GM19397 (cell line): ENCODE measurements around the gene ACSL1.
"Not testable (repeated sequence)": the region's sequence is repeated elsewhere in the genome, so short reads cannot be mapped to it uniquely, and the experiment has no call there.

Experiments used
- ATAC-seq: cut with Tn5 transposase; IDR thresholded peaks from one replicate; pipeline ENCODE4 v1.9.1; 2021; ENCODE audit warnings: mild to moderate bottlenecking, moderate library complexity; ENCODE audit not compliant: unreplicated experiment

The ACSL1 gene

DNA sequence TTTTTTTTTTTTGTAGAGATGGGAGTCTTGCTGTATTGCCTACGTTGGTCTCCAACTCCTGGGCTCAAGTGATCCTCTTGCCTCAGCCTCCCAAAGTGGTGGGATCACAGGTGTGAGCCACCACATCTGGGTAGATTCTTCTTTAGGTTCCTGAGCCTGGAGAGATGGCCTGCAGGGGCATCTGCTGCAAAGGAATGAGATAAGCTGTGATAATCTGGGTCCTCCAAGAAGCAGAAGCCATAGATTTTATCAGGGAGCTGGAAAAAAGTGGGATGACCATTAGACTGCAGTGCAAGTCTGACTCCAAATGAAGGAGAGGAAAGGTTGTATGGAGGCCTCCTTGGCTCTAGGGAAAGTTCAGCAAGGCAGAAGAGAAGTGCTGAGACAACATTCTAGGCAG, 19.0 kb upstream of the ACSL1 start:
- no peak for ATAC-seq

- no peak for ATAC-seq
These were observed 18.3 kb upstream of the ACSL1 start for GRCh38 chr4:184843984-184844554.

DNA sequence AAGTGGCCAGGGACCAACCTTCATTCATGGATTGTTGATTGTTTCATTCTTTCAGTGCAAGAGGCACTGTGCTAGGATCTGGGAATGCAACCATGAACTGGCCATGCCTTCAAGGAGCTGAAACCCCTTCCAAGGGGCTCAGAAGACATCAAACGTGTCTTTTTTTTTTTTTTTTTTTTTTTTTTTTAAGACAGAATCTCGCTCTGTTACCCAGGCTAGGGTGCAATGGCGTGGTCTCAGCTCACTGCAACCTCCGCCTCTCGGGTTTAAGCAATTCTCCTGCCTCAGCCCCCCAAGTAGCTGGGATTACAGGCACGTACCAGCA, 13.3 kb upstream of the ACSL1 start:
- ATAC-seq = not testable (repeated sequence)

DNA sequence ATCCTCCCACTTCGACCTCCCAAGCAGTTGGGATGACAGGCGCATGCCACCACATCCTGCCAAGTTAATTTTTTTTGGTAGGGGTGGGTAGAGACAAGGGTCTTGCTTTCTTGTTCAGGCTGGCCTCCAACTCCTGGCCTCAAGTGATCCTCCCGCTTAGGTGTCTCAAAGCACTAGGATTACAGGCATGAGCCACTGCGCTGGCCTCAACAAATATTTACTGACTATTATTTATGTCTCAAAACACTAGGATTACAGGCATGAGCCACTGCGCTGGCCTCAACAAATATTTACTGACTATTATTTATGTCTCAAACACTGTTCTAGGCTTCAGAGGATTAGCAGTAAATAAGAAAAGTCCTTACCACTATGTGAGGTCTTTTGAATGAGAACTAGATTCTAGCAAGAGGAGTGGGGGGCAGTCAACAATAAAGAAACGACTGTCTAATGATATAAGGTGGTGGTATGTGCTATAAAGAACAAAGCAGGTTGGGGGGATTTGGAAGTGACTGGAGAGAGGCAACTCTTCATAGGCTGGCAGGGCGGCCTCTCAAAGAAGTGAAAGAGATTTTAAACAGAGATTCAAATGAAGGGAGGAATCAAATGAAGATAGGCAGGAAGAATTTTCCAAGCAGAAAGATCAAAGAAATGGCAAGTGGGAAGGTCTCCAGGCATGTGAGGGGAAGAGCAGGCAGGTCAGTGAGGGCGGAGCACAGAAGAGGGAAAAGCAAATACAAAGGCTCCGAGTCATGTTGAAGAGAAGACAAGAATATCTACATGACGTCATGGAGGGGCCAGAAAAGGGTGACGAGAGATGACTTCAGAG, 12.7 kb upstream of the ACSL1 start:
- no peak for ATAC-seq

GRCh38 chr4:184836613-184837012, 10.8 kb upstream of the ACSL1 start:
- ATAC-seq = no peak

GRCh38 chr4:184833046-184833838, 7.5 kb upstream of the ACSL1 start:
- ATAC-seq = no peak

- no peak for ATAC-seq
These were observed 5.4 kb upstream of the ACSL1 start for GRCh38 chr4:184831153-184831552.

DNA sequence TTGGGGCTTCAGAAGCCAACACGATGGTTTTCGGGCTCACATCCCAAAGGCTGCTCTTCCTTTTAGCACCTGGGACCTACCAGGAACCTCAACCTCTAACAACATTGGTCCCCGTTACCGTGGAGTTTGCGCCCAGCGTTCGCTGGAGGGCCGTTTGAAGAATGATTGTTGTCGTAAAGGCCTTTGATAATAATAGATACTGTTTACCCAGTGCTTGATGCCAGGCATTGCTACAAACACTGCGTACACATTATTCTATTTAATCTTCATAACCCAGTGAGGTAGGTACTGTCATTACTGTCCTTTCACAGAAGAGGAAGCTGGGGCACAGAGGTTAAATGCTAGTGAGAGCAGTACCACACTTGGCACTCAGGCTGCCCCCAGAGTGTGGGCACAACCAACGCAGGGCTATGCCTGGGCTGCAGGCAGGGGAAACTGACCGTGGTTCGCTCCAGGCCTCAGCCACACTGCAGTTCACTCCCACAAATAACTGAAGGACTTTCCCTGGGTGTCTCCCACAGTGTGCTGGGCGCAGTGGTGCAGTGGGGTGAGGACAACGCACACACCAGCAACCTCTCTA, 1.0 kb upstream of the ACSL1 start:
- ATAC-seq = peak; percentile 2

- ATAC-seq = peak; percentile 34
These were observed 450 bp downstream of the ACSL1 start for GRCh38 chr4:184825141-184825895.

DNA sequence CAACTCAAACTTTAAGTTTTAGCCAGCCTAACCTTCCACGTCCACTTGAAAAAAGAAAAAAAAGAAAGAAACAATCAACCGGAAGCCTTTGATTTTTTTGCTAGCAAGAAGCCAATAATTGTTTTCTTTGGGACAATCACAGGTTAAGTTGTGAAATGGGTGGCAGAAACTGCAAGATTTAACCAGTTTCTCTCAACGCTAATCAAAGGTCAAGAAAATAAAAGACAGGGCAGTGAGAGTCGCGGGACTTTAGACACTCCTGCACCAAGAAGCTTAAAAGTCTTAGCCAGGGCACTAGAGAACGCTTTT, 1.0 kb downstream of the ACSL1 start:
- no peak for ATAC-seq

DNA sequence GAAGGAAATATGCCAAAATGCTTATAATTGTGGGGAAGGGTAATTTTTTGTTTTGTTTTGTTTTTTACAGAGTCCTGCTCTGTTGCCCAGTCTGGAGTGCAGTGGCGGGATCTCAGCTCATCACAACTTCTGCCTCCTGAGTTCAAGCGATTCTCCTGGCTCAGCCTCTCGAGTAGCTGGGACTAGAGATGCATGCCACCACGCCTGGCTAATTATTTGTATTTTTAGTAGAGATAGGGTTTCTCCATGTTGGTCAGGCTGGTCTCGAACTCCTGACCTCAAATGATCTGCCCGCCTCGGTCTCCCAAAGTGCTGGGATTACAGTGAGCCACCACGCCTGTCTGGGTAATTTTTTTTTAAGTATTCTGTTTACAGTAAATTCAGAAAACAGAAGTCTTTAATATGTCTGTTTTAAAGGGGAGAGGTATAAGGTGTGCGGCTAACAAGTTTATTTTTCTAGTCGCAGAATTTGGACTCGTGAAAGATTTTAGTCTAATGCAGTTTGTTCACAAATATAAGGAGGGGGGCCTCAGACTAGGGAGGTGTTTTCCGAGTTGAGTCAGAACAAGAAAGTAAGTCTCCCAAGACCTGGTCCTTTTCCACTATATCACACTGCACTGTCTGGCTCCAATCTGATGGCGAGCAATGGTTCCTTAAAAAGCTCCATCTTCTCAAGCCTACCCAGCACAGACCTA, 1.5 kb downstream of the ACSL1 start:
- ATAC-seq = no peak

DNA sequence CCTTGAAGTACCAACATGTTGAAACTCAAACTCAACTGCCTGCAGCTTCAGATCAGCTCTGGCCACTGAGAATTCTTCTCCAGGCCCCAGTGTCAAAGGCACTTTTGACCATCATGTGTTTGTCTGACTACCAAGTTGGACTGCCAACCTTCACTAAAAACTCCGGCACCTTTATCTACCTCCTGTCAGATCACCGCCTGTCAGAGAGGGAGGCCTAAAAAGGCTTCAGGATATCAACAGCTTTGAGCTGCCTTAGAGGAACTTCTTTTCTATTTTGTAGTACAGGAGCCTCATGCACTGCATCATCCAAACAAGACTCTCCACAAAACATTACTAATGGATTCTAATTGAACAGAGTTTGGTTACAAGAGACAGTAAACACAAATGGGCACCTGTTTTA, 2.8 kb downstream of the ACSL1 start:
- ATAC-seq = no peak

- no peak for ATAC-seq
These were observed 3.4 kb downstream of the ACSL1 start for GRCh38 chr4:184822356-184822755.

DNA sequence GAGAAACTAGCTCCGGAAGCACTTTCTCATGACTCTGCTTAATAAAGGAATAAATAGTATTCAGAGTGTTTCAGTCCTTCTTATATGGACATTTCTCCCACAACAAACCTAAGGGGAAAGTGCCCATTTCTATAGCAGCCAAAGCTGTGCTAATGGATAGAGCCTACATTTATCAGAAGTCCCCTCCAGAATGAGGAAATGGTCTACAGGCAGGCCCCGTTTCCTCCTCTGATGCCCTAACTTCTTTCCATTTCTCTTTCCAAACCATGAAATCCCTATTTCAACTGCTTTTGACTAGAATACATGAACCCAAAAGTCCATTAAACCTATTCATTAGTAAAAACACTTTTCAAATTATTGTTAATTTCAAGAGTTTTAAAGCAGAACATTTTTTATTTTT, 4.5 kb downstream of the ACSL1 start:
- no peak for ATAC-seq

DNA sequence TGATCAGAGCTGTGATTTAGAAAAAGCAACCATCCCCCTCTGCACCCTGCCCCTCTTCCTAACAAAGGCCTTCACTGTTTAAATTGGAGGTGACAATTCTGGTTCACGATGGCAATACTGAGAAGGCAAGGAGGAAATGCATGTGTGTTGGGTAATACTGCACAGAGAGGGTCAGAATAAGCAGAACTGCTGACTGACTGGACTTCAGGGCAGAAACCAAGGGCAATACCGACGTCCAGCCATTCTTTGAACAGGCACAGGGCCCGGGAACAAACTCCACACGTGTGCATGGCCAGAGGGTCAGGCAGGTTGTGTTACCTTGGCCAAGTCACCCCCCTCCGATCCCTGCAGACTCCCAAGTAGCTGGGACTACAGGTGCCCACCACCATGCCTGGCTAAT, 6.0 kb downstream of the ACSL1 start:
- no peak for ATAC-seq

- ATAC-seq = peak; percentile 39
These were observed 7.6 kb downstream of the ACSL1 start for GRCh38 chr4:184818216-184818564.

- no peak for ATAC-seq
These were observed 8.1 kb downstream of the ACSL1 start for GRCh38 chr4:184817494-184818215.

GRCh38 chr4:184816962-184817361, 8.8 kb downstream of the ACSL1 start:
- no peak for ATAC-seq

DNA sequence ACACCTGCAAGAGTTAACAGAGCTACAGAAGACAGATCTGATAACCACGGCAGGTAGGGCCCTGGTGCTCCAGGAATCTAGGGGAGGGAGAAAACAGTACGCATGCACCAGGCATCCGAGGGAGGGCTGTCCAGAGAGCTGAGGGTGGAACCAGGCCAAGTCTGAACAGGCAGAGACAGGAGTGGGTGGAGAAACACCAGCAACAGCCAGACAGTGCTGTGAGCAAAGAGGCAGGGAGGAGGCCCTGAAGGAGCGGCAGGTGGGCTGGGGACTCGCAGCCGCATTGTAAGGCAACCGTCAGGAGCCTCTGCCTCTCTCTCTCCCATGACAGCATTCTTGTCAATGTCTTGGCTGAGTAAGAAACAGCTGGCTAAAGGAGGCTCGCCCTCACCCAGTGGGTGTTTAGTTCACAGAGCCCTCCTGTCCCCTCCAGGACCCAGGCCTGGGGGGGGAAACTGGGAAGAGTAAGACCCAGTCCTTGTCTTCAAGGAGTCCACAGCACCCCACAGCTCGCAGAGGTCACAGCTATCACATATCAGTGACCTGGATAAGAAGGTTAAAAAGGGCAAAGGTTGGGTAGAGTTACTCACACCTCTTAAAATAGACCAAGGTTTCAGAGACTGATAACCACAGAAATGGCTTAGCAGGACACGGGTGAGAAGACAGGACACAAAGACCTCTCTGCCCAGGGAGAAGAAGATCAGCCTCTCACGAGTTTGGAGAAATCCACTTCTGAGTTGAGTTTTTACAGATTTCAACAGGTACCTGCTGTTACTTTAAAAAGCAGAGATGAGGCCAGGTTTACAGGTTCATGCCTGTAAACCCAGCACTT, 10.5 kb downstream of the ACSL1 start:
- peak; percentile 77 for ATAC-seq
